ENCODE results near the gene C9orf153. TPM values are rescaled to one million over a fixed set of nuclear protein-coding genes. Genes with fewer than 3 reads are reported as not detected.

Gene C9orf153
- total RNA-seq, 1 donor from 2014 or later: 0.95 TPM

- DNase-seq: no peak
- Histone ChIP-seq H3K27ac (no peak overlapping the region), H3K27me3 (ENCODE audit: low read depth) (no peaks in the 10 kb centered on the region), H3K36me3 (no peaks in the 10 kb centered on the region), H3K9me3 (no peaks in the 10 kb centered on the region), H3K4me3 (no peak overlapping the region), H3K4me1 (no peaks in the 10 kb centered on the region)
- no peak for ATAC-seq
- no peak for TF ChIP-seq CTCF (IDR thresholded peaks at IDR 0.05)
- intact Hi-C loops (cut with DNase I): no loop called here
These were observed 84.2 kb downstream of the C9orf153 start for GRCh38 chr9:86175223-86175622.

Other genes starting within 250 kb of the C9orf153 start
- 16.7 TPM for gene GOLM1, start 160.1 kb downstream of the C9orf153 start, total RNA-seq
- 24.1 TPM for gene ISCA1, start 22.9 kb upstream of the C9orf153 start, total RNA-seq
- gene TUT7, start 94.8 kb upstream of the C9orf153 start, total RNA-seq: 37.7 TPM

Data from lower lobe of right lung (tissue), 2 donors.